Activated T-helper 1 cell treated with anti-CD3 and anti-CD28 coated beads, Interleukin-12 subunit alpha, Interleukin-12 subunit beta, Interleukin-2, Interleukin-4 antibody, amounts not matched to agents 30 ng/mL and 10 ng/mL and 1 ng/mL, durations not matched to agents 14 hours and 24 hours and 36 hours (primary cell): Measurements from ENCODE around the gene DENND2C. TPM values are rescaled to one million over a fixed set of nuclear protein-coding genes. Genes with fewer than 3 reads are reported as not detected.
A peak's percentile ranks its signal among the peaks of the same experiment; 100 is the strongest.
"Not testable (repeated sequence)": the region's sequence is repeated elsewhere in the genome, so short reads cannot be mapped to it uniquely, and the experiment has no call there.

ENCODE experiments used
- DNase-seq: peaks from one replicate; pipeline ENCODE4 v3.0.0; 2021; ENCODE audit warnings: low spot score
- H3K27ac Mint-ChIP-seq: one replicate; pipeline ENCODE4 v1.8.0; 2021; ENCODE audit warnings: mild to moderate bottlenecking, mixed read lengths
- H3K27me3 Mint-ChIP-seq: one replicate; pipeline ENCODE4 v1.8.0; 2022; ENCODE audit warnings: mild to moderate bottlenecking, moderate library complexity, mixed read lengths; ENCODE audit not compliant: insufficient read depth
- H3K36me3 Mint-ChIP-seq: one replicate; pipeline ENCODE4 v1.8.0; 2021; ENCODE audit warnings: low read depth, mixed read lengths
- H3K4me1 Mint-ChIP-seq: one replicate; pipeline ENCODE4 v1.8.0; 2021; ENCODE audit warnings: low read depth, mixed read lengths
- H3K4me3 Mint-ChIP-seq: one replicate; pipeline ENCODE4 v1.8.0; 2021; ENCODE audit warnings: mild to moderate bottlenecking, moderate library complexity, mixed read lengths
- H3K9me3 Mint-ChIP-seq: one replicate; pipeline ENCODE4 v1.8.0; 2021; ENCODE audit warnings: mixed read lengths
- intact Hi-C: fragments of 100-400 bp; cut with micrococcal nuclease; formaldehyde crosslinking; loops from one replicate; pipeline ENCODE4 v1.15.1; 2024
- total RNA-seq: library from RNA; stranded (reverse); gene quantifications from 2 replicates; pipeline ENCODE4 v1.2.3, GENCODE V29; 2022

The DENND2C gene
- total RNA-seq, 1 donor from 2014 or later: 0.16 TPM

GRCh38 chr1:114586513-114587047 is 83.3 kb downstream of the DENND2C start:
- H3K27ac Mint-ChIP-seq: no peak overlapping the region
- H3K27me3 Mint-ChIP-seq: peaks cover 18% of the 10 kb centered on the region
- H3K9me3 Mint-ChIP-seq: peaks cover 9% of the 10 kb centered on the region
- no peak for DNase-seq
- no peak overlapping the region for H3K4me3 Mint-ChIP-seq
- peaks cover 2% of the 10 kb centered on the region for H3K36me3 Mint-ChIP-seq
- peaks cover 12% of the 10 kb centered on the region for H3K4me1 Mint-ChIP-seq
- intact Hi-C loops: loop anchor here (10.0 kb wide), 2 partner anchors 652 to 1512 kb away; partner anchors contain the start of gene LRIG2

DNA sequence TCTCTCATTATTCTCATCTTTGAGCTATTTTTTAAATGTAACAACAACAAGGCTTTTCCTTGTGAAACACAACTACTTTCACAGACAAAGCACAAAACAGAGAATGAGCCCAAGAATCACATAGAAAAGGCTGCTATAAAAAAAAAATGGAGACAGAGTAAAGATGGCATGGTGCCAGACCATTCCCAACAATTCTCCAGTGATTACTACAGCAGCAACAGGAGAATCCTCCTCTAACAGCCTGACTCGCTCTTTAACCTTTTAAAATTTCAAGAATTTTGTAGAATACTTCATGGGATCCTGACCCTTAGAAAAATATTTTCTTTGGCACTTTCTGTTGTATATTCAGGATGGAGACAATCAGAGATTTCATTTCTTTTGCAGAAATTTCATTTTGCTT is 84.6 kb downstream of the DENND2C start:
- Mint-ChIP-seq H3K9me3 (peaks cover 9% of the 10 kb centered on the region), H3K4me3 (no peak overlapping the region), H3K36me3 (peaks cover 2% of the 10 kb centered on the region), H3K27me3 (peaks cover 18% of the 10 kb centered on the region), H3K4me1 (peaks cover 21% of the 10 kb centered on the region), H3K27ac (no peak overlapping the region)
- intact Hi-C loops: loop anchor here (10.0 kb wide), 2 partner anchors 650 to 1510 kb away; partner anchors contain the start of gene LRIG2
- DNase-seq: no peak

DNA sequence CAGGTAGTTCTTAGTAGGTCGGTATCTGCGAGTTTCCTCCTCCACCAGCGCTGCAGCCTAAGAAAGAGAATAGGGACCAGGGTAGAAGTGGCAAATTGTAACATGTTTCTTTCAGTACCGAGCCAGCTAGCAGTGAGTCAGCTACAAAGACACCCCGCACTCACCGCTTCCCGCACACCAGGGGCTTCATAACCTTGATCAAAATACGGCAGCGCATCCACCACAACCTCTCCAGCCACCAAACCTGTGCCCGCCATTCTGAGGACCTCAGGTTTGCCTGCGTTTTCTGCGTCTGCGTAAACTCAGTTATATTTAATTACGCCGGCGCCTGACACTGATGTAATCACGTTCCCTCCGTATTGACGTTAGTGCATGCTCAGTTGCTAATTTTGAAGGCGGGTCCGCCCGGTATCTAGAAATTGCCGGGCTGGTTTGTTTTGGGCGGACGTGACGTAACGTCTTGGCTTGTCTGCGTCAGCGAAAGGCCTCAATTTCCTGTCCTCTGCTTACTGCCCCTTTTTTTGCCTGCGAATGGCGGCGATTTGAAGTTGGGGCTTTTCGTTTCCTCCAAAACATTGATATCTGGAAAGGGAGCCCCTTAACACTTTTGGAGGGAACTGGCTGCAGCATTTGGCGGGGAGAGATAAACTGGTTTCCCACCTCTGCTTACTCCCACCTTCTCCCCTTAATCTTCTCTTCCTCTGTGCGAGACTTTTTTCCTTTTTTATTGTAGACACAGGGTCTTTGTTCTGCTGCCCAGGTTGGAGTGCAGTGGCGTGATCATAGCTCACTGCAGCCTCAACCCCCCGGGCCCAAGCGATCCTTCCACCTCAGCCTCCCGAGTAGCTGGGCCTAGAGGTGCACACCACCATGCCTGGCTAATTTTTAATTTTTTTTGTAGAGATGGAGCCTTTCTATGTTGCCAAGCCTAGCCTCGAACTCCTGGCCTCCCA is 88.2 kb downstream of the DENND2C start, which contains the start of gene BCAS2:
BCAS2 (minus strand) TSS at position 281 of the 953 bp plus-strand sequence; CDS start at position 257, 24 bp downstream.
- H3K4me1 Mint-ChIP-seq: peaks cover 34% of the 10 kb centered on the region
- peaks cover 9% of the 10 kb centered on the region for H3K9me3 Mint-ChIP-seq
- peak within 1 kb of the TSS; percentile 92 for H3K27ac Mint-ChIP-seq

GRCh38 chr1:114574365-114574764 is 95.5 kb downstream of the DENND2C start:
- Mint-ChIP-seq H3K36me3 (peaks cover 31% of the 10 kb centered on the region), H3K4me1 (peaks cover 13% of the 10 kb centered on the region), H3K4me3 (no peak overlapping the region), H3K27me3 (no peaks in the 10 kb centered on the region), H3K9me3 (no peaks in the 10 kb centered on the region), H3K27ac (no peak overlapping the region)
- DNase-seq: no peak
- intact Hi-C loops: no loop called here

More for the DNA sequence above, 88.2 kb downstream of the DENND2C start, which contains the start of gene BCAS2:
- H3K4me3 Mint-ChIP-seq: peak within 1 kb of the TSS; percentile 91
- intact Hi-C loops: loop anchor here (1.0 to 10.0 kb wide), 9 partner anchors 70 to 1507 kb away; partner anchors contain the start of genes CSDE1, DENND2C, LRIG2 and NRAS
- peaks cover 10% of the 10 kb centered on the region for H3K36me3 Mint-ChIP-seq
- peaks cover 5% of the 10 kb centered on the region for H3K27me3 Mint-ChIP-seq
- peak; percentile 94 for DNase-seq

DNA sequence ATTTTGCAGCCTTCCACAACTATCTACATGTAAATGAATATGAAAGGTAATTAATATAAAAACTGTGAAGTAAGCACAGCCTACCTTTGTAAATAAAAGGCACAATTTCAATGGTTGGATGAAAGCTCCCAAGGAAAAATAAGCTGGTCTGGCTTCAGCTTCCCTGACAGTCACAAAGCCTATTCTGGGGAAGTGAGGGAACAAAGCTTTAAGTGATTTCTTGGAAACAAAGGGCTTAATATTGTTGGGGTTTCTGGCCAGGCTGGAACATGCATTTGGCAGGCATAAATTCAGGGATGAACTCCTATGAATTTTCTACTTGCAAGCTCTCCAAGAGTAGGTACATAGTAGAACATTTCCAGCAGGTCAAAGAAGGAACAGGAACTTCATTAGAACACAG is 105.7 kb downstream of the DENND2C start:
- H3K4me1 Mint-ChIP-seq: no peaks in the 10 kb centered on the region
- DNase-seq: no peak
- intact Hi-C loops: no loop called here
- H3K36me3 Mint-ChIP-seq: peaks cover 33% of the 10 kb centered on the region
- no peaks in the 10 kb centered on the region for H3K27me3 Mint-ChIP-seq
- no peak overlapping the region for H3K4me3 Mint-ChIP-seq
- no peaks in the 10 kb centered on the region for H3K9me3 Mint-ChIP-seq
- no peak overlapping the region for H3K27ac Mint-ChIP-seq

DNA sequence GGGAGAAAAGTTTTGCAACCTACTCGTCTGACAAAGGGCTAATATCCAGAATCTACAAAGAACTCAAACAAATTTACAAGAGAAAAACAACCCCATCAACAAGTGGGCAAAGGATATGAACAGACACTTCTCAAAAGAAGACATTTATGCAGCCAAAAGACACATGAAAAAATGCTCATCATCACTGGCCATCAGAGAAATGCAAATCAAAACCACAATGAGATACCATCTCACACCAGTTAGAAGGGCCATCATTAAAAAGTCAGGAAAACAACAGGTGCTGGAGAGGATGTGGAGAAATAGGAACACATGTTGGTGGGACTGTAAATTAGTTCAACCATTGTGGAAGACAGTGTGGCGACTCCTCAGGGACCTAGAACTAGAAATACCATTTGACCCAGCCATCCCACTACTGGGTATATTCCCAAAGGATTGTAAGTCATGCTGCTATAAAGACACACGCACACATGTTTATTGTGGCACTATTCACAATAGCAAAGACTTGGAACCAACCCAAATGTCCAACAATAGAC is 106.8 kb downstream of the DENND2C start:
- H3K27ac Mint-ChIP-seq, H3K9me3 Mint-ChIP-seq, H3K27me3 Mint-ChIP-seq, H3K4me1 Mint-ChIP-seq, H3K4me3 Mint-ChIP-seq, DNase-seq, intact Hi-C loops: not testable (repeated sequence)
- H3K36me3 Mint-ChIP-seq: peaks cover 29% of the 10 kb centered on the region

DNA sequence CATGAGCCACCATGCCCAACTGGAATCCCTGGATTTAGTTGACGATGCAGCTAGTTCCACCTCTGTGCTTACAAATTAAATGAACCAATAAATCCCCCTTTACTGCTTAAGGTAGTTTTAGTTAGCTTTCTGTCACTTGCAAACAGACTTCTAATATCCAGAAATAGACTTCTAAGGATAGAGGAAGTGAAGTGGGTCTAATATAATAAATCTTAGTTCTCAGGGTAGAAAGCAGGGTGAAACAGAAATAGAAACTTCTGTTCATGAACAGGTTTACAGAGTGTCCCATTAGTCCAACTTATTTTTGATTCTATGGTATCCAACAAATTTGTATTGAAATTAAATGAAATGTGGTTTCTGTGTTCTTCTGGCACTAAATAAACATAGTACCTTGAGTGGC is 108.5 kb downstream of the DENND2C start:
- intact Hi-C loops: no loop called here
- no peaks in the 10 kb centered on the region for H3K27me3 Mint-ChIP-seq
- peaks cover 18% of the 10 kb centered on the region for H3K36me3 Mint-ChIP-seq
- no peak for DNase-seq
- H3K4me1 Mint-ChIP-seq: no peaks in the 10 kb centered on the region
- H3K27ac Mint-ChIP-seq: no peak overlapping the region
- H3K4me3 Mint-ChIP-seq: no peak overlapping the region
- H3K9me3 Mint-ChIP-seq: no peaks in the 10 kb centered on the region

DNA sequence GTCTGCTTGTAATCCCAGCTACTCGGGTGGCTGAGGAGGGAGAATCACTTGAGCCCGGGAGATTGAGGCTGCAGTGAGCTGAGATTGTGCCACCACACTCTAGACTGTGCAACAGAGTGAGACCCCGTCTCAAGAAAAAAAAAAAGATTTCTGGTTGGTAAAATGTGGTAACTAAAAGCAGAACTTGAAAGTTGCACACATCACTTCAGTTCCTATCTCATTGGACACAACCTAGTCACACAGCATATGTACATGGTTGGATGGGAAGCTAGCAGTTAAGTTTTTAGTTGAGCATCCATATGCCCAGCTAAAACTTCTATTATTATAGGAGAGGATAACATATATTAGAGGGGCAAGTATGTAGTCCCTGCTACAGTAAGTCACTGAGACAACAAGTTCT is 110.5 kb downstream of the DENND2C start:
- no peak overlapping the region for H3K4me3 Mint-ChIP-seq
- no peak for DNase-seq
- H3K27me3 Mint-ChIP-seq: no peaks in the 10 kb centered on the region
- peaks cover 6% of the 10 kb centered on the region for H3K36me3 Mint-ChIP-seq
- H3K27ac Mint-ChIP-seq: no peak overlapping the region
- no peaks in the 10 kb centered on the region for H3K9me3 Mint-ChIP-seq
- intact Hi-C loops: no loop called here
- H3K4me1 Mint-ChIP-seq: no peaks in the 10 kb centered on the region

DNA sequence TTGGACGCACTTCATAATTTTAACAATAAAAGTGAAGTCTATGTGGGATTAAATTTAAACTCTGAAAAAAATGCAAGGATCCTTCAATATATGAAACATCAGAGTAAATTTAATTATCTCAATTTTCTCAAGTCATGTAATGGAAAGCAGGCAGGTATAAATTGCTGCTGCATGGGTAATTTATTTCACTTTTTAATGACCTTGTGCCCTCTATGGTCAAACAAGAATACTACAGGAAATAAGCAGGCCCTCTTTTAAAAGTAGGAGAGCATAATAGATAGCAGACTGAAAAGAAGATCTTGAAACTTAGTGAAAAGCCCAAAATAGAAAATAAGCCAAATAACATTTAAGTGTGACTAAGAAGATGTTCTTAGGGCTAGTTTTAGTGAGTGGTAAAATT is 111.3 kb downstream of the DENND2C start:
- Mint-ChIP-seq H3K4me1 (no peaks in the 10 kb centered on the region), H3K27ac (no peak overlapping the region), H3K9me3 (no peaks in the 10 kb centered on the region), H3K36me3 (peaks cover 5% of the 10 kb centered on the region), H3K27me3 (no peaks in the 10 kb centered on the region), H3K4me3 (no peak overlapping the region)
- intact Hi-C loops: loop anchor here (1.0 kb wide), 2 partner anchors 212 to 580 kb away; no protein-coding TSS in a partner anchor
- no peak for DNase-seq

- H3K27ac Mint-ChIP-seq: no peak overlapping the region
- H3K4me1 Mint-ChIP-seq: no peaks in the 10 kb centered on the region
- H3K27me3 Mint-ChIP-seq: peaks cover 3% of the 10 kb centered on the region
- no peak for DNase-seq
- no peaks in the 10 kb centered on the region for H3K36me3 Mint-ChIP-seq
- intact Hi-C loops: no loop called here
- no peaks in the 10 kb centered on the region for H3K9me3 Mint-ChIP-seq
- no peak overlapping the region for H3K4me3 Mint-ChIP-seq
Observed at GRCh38 chr1:114554577-114554976, 115.3 kb downstream of the DENND2C start.

- Mint-ChIP-seq H3K4me1 (no peaks in the 10 kb centered on the region), H3K9me3 (no peaks in the 10 kb centered on the region), H3K36me3 (no peaks in the 10 kb centered on the region), H3K27me3 (peaks cover 3% of the 10 kb centered on the region), H3K27ac (no peak overlapping the region), H3K4me3 (no peak overlapping the region)
- intact Hi-C loops: no loop called here
- DNase-seq: no peak
Observed at GRCh38 chr1:114552106-114552639, 117.7 kb downstream of the DENND2C start.

DNA sequence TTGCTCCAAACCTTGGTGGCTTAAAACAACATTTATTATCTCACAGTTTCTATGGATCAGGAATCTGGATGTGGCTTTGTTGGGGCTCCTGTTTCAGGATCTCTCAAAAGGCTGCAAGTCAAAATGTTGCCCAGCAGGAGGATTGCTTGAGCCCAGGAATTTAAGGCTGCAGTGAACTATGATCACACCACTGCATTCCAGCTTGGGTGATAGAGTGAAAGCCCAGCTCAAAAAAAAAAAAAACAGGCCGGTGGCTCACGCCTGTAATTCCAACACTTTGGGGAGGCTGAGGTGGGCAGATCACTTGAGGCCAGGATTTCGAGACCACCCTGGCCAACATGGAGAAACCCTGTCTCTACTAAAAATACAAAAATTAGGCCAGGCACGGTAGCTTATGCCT is 118.4 kb downstream of the DENND2C start:
- Mint-ChIP-seq H3K4me1 (no peaks in the 10 kb centered on the region), H3K9me3 (no peaks in the 10 kb centered on the region), H3K4me3 (no peak overlapping the region), H3K36me3 (no peaks in the 10 kb centered on the region), H3K27ac (no peak overlapping the region), H3K27me3 (peaks cover 3% of the 10 kb centered on the region)
- no peak for DNase-seq
- intact Hi-C loops: no loop called here
